Peyer's patch (tissue), 4 donors: ENCODE results near the gene MYL7.

Source experiments
- CTCF ChIP-seq, 6 experiments: fragments of 450-650 bp in 4 of 6; fragments of 200-600 bp in 2 of 6; sonication (generic) in 1 of 6; IDR thresholded peaks; one replicate each; pipeline ENCODE4 v1.5.1; 2017 to 2019; ENCODE audit warnings: antibody characterized with exemption in 6 of 6, mild to moderate bottlenecking in 3 of 6, moderate library complexity in 1 of 6
- POLR2A ChIP-seq, 2 donors: fragments of 450-650 bp; IDR thresholded peaks; one replicate each; pipeline ENCODE4 v1.5.1; 2017; ENCODE audit warnings: antibody characterized with exemption in 2 of 2, mild to moderate bottlenecking in 2 of 2, moderate library complexity in 2 of 2

DNA sequence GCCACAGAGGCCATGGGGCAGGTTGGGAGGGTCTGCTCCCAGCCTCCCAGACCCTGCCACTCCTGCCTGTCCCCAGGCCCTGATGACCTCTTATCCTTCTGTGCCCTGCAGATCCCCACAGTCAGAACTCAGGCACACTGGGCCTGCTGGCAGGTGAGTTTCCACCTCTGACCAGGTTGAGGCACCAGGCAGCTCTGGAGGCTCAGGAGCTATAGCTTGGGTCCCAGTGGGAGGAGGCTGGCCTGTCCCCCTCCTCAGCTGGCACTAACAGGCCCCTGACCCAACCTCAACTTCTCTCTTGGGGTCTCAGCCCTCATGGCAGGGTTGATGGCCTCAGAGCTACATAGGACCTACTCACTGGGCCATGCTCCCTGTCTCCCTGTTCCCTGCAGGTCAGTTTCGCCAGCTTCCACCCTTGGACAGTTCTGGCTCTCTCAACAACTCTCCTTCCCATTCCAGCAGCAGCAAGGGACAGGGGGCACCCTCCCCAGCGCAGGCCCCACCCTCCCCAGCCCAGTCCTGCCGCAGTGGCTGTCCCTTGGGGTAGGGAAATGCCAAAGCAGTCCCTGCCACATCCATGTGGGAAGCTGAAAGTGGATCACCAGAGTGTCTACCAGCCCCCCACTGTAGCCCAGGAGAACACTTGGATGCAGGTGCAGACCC is 39.7 kb downstream of the MYL7 start:
- TF ChIP-seq CTCF (IDR thresholded peaks at IDR 0.05) (no peak), POLR2A (IDR thresholded peaks at IDR 0.05) (no peak)
